Iris pigment epithelial cell (primary cell): ENCODE results near the gene C3orf20.

Experiments used
- DNase-seq: peaks from one replicate; pipeline ENCODE4 v3.0.0-alpha.2; 2011; ENCODE audit warnings: low read depth

Gene C3orf20

GRCh38 chr3:14814411-14814871 is 139.5 kb downstream of the C3orf20 start:
- DNase-seq = no peak

- DNase-seq = no peak
Observed at GRCh38 chr3:14816359-14816758, 141.4 kb downstream of the C3orf20 start.

GRCh38 chr3:14818804-14819500 is 144.0 kb downstream of the C3orf20 start, which contains the start of gene FGD5:
TSS of gene FGD5 (plus strand) at chr3:14818962. CDS start at chr3:14819072, 110 bp downstream.
- no peak for DNase-seq

GRCh38 chr3:14819671-14820070 is 144.7 kb downstream of the C3orf20 start:
- DNase-seq = no peak

GRCh38 chr3:14820156-14820555 is 145.2 kb downstream of the C3orf20 start:
- no peak for DNase-seq

DNA sequence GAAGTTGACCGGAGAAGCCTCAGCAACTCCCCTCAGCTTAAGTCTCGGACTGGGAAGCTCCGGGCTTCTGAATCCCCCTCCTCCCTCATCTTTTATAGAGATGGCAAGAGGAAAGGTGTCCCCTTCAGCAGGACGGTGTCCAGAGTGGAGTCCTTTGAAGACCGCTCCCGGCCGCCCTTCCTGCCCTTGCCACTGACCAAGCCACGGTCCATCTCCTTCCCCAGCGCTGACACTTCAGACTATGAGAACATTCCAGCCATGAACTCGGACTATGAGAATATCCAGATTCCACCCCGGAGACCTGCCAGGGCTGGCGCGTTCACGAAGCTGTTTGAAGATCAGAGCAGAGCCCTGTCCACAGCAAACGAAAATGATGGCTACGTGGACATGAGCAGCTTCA is 146.2 kb downstream of the C3orf20 start:
- DNase-seq = no peak

DNA sequence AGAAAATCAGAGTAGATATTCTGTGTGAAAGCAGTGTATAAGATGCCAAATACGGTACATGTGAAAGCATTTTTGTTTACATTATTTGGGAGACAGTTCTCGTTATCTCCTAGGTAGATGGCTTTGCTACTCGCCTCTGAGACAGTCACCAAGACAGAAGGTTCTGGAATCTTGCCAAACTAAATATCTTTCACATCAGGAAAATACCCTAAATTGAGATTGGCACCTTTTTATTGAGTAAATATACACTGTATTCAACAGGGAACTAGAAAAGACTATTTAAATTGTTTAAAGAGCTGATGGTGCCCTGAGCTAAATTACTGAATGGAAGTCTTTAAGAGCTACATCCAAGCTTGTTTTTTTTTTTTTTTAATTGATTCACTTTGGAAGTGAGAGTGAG is 147.2 kb downstream of the C3orf20 start:
- no peak for DNase-seq
